NCI-H345 (cell line): ENCODE results near the gene PRKD1.
"Not testable (repeated sequence)": the region's sequence is repeated elsewhere in the genome, so short reads cannot be mapped to it uniquely, and the experiment has no call there.

Experiments used
- DNase-seq: peaks from one replicate; lab custom pipeline; 2025; lab: John Stamatoyannopoulos, UW

PRKD1 gene

DNA sequence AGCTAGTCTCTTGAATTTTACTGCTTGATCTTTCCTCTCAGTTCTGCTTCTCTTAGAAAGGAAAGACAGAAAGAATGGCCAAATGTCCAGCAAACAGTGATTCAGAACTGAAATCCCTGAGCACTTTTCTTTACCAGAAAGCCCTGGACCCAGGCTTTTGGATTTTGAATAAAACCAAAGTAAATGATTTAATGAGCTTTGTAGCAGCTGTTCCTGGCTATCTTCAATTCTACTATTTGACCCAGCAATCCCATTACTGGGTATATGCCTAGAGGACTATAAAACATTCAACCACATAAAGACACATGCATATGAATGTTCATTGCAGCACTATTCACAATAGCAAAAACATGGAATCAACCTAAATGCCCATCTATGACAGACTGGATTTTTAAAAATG is 187.2 kb downstream of the PRKD1 start:
- DNase-seq = no peak

DNA sequence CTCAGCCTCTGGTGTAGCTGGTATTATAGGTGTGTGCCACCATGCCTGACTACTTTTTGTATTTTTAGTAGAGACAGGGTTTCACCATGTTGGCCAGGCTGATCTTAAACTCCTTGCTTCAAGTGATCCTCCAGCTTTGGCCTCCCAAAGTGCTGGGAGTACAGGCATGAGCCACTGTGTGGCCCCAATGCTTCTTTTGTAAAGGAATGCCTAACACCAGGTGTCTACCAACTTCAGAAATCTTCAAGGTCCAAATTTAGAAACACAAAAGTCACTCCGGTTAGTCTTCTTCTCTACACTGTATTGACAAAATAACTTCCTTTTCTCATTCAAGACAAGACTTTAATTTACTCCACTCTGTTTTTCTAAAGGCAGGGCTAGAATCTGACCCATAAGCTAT is 188.7 kb downstream of the PRKD1 start:
- no peak for DNase-seq

DNA sequence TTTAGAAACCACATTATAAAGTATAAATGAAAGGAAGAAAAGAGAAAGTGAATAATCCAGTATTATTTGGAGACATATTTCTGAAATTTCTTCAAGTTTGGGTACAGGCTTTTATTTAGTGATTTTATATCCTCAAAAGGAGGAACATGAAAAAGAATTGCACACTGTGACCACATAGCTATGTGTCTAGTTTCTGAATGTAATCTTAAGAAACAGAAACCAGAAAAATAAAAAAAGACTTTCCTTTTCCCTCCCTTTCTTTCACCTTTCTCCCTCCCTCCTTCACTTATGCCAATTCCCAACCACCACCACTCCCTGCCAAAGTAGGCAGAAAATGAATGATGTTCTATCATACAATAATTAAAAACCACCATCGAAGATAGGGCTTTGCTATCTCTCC is 189.6 kb downstream of the PRKD1 start:
- DNase-seq = no peak

DNA sequence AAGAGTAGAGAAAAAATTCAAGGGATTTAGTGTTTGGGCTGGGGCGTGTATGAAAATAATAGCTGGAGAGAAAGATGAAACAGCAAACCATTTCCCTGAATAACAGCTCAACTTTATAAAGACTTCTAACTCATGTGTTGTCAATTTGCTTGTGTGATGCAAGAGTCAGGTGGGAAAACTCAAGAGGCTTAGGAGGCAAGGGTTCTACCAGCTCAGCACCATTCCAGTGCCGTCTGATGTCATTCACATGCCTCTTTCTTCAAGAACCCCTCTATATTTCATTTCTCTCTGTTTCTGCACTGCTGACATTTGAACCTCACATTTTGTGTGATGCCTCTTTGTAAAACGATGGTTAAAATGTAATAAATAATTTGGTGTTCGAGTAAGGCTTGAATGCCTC is 192.2 kb downstream of the PRKD1 start:
- DNase-seq = no peak

DNA sequence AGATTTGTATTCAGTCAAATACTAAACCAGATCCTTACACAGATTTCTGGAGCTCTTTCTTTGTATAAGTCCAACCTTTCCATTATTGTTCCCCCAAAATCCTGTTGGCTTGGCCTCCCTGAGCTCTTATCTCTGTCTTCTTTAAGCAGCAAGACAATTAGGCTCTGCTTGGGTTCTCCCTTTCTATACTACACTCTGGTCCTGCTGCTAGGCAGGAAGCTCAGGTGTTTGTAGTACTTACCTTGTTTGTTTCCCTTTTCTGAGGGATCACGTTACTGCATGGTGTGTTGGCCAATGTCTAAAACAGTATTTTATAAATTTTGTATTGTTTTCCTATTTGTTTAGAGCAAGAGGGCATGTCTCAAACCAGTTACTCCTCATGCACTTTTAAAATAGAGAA is 192.9 kb downstream of the PRKD1 start:
- DNase-seq = peak; percentile 32

DNA sequence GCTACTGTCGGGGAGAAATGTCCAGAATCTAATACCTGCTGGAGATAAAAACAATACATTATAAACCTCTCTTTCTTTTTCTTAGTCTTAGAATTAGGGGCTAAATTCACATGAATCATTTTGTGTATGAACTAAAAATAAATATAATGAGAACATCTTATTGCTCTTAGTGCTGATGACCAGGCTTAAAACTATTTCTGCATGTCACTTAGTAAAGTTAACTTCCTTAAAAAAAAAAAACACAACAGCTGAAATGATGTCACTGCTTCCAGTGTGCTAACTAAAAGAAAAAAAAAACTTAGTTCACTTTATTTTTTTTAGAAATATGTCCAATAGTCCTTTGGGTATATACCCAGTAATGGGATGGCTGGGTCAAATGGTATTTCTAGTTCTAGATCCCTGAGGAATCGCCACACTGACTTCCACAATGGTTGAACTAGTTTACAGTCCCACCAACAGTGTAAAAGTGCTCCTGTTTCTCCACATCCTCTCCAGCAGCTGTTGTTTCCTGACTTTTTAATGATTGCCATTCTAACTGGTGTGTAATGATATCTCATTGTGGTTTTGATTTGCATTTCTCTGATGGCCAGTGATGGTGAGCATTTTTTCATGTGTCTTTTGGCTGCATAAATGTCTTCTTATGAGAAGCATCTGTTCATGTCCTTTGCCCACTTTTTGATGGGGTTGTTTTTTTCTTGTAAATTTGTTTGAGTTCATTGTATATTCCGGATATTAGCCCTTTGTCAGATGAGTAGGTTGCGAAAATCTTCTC is 200.9 kb downstream of the PRKD1 start:
- DNase-seq = not testable (repeated sequence)

DNA sequence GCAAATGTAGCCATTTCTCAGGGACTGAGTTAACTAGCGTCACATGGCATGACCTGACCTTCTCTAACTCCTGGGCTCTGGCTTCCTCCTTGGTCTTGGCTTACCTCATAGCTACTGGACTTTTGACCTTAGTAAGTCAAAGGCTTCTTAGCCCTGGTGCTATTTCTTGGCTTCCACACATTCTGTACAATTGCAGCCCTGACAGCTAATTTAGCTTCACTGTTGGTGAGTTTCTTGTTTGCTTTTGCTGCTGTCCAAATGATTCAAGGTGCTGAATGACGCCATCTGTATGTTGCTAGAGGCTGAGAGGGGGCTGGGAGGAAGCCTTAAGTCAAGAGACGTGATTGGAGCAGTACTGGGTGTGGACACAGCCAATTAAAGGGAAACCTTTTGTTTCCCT is 202.7 kb downstream of the PRKD1 start:
- no peak for DNase-seq

DNA sequence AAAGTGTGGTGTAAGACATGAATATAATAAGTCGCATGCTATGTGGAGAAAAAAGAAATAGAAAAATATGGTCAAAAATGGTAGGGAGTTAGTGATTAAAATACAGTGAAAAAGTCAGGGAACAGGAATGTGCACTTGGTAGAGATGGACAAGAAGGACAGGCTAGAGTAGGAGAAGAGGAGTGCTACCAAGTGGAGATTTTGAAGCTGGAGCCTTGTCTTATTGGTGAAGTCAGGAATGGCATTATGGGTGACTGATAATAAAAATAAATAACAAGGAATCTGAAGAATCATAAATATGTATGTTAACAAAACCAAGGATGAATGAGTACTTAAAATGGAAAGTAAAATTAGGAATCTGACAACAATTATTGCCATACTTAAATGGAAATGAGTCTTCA is 204.8 kb downstream of the PRKD1 start:
- DNase-seq = no peak

DNA sequence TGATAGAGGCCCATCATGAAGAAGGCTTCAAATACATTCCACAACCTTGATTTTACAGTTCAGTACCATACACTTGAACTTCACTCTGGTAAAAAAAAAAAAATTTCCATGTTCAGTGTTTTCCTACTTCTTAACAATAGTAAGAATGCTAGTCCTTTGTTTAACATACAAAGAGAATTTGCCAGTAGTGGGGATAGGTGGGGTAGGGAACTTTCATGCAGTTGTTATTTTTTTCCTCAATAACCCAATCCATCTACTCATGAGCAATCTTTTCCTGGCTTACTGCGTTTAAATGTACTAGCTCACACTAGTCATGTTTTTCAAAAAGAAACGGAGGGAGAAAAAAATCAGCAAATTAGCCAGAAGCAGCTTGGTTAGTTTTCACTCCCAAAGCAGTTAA is 206.1 kb downstream of the PRKD1 start:
- DNase-seq = no peak

DNA sequence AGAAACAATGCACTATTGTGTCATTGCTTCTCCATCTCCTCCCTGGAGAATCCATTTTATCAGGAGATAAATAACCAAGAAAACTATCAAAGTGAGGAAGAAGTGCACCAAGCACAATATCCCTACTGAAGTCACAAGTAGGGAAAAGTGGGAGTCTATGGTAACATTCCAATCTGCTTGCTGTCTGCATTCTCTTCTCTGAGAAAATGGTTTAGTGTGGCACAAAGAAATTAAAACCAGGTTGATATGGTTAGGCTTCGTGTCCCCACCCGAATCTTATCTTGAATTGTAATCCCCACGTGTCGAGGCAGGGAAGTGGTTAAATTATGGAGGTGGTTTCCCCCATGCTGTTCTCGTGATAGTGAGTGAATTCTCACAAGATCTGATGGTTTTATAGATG is 209.7 kb downstream of the PRKD1 start:
- DNase-seq = no peak

DNA sequence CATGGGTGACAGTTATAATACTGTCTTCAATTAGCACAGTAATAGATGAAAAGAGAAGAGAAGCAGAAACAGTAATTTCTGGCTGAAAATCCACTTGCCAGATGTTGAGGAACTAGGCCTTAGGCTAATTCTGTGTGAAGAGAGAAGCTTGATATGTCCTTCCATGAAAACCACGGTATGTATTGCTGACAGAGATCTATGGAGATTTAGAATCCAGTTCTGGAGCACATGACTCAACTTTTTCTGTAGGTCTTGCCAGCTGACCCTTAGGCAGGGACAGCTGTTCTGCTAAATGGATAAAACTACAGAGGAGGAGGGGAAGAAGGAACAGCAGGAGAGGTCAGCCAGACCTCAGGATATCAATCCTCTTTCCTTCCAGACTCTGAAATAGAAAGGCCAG is 211.5 kb downstream of the PRKD1 start:
- no peak for DNase-seq

DNA sequence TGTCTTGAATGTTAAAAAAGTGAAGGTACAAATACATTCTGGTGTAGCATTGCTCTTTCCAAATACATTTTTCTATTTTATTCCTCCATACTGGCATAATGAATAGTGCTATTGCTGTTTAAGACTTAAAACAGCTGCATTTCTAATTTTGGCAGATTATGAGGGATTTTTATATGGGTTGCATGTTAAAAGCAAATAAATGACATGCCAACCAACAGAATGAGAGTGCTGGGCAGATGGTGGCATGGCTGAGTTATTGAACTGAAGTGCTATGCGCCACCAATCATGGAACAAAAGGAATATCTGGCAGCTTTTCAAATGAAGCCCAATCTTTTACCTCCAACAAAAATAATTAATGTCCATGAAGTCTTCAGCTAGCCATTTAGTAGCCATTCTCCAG is 215.0 kb downstream of the PRKD1 start:
- peak; percentile 35 for DNase-seq

DNA sequence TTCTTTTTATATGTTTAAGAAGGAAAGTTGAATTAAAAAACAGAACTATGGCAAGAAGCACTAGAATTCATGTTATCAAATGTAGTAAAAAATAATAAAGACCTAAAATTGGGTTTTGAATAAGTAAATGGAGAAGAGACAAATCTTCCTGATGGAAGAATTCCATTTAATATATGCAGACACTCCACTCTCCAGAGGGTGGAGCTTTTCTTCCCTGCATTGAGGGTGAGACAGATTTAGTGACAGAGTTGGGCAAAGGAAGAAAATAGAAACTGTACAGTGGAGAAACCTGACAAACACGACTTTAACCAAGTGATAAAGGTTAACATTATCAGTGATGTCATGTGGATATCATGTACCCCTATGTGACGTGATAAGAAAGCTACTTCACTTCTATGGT is 217.6 kb downstream of the PRKD1 start:
- DNase-seq = no peak

DNA sequence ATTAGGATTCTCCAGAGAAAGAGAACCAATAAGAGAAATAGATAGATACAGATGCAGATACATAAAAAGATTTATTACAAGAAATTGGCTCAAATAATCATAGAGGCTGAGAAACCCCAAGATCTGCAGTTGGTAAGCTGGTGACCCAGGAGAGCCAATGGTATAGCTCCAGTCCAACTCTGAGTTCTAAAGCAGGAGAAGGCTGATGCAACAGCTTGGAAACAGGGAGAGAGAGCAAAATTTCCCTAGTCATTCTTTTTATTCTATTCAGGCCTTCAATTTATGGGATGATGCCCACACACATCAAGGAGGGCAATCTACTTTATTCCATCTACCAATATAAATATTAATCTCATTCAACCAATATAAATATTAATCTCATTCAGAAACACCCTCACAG is 218.2 kb downstream of the PRKD1 start:
- no peak for DNase-seq

DNA sequence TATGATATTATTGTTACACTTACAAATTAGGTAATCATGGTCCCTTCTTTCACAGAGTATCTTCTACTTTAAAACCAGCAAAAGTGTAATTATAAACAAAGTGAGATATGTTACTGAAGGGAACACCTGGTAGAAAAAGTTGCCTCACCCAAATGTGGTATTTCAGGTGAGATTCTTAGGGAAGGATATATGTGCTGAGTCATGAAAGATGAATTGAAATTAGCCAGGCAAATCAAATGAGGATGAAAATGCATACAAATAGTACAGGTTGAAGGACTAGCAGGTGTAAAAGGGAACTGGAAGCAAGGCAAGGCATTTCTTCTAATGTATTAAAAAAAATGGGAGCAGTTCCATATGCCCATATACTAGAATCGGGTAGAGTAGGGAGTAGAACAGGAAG is 220.9 kb downstream of the PRKD1 start:
- DNase-seq = no peak

DNA sequence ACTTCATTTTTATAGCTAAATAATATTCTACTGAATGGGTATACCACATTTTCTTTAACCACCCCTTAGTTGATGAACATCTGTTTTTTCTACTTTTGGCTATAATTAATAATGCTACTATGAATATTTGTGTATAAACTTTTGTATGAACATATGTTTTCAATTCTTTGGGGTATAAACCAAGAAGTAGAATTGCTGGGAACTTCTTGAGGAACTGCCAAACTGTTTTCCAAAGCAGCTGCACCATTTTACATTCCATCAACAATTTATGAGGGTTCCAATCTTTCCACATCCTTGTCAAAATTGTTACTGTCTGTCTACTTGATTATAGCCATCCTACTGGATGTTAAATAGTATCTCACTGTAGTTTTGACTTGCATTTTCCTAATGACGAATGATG is 221.8 kb downstream of the PRKD1 start:
- no peak for DNase-seq

DNA sequence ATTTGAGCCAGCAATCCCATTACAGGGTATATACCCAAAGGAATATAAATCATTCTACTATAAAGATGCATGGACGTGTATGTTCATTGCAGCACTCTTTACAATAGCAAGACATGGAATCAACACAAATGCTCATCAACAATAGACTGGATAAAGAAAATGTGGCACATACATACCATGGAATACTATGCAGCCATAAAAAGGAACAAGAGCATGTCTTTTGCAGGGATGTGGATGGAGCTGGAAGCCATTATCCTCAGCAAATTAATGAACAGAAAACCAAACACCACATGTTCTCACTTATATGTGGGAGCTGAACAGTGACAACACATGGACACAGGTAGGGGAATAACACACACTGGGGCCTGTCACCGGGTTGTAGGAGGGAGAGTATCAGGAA is 238.1 kb downstream of the PRKD1 start:
- DNase-seq = not testable (repeated sequence)

DNA sequence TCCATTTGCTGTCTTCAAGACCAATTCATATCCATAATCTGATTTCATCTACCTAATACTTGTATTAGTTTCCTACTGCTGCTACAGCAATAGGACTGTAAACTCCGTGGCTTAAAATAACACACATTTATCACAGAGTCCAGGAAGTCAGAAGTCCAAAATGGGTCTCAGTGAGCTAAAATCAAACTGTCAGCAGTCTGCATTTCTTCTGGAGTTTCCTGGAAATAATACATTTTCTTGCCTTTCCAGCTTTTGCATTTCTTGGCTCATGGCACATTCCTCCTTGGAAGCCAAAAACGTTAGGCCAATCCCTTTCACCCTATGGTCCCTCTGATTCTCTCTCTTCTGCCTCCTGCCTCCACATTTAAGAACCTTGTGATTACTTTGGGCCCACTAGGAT is 239.8 kb downstream of the PRKD1 start:
- no peak for DNase-seq

DNA sequence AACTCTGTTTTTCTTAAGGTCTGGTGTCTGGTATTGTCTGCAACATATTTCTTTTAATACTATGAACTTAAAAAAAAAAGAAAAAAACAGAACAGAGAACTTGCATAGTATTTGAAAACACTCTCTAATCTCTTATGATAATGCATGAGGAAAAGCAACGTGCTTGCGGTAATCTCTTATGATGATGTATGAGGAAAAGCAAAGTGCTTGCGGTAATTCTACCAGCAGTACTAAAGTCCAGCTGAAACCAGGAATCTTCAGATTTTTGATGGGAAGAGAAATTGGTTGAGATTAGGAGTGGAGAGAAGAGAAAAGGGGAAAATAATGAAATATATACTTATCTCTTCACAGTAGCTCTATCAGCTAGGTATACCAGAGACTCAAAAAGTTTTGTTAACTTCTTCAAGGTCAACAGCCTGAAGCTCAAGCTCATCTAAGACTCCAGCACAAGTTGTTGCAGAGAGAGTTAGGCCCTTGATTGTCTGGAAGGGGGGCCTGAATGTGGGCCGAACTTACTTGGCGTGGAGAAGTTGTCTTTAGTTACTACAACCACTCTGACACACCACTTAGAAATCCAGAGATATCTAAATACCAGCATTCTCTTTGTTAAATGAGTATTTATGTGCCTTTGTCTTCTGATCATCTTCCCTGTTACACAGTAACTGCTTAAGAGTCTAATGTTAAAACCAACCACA is 240.4 kb downstream of the PRKD1 start:
- no peak for DNase-seq

DNA sequence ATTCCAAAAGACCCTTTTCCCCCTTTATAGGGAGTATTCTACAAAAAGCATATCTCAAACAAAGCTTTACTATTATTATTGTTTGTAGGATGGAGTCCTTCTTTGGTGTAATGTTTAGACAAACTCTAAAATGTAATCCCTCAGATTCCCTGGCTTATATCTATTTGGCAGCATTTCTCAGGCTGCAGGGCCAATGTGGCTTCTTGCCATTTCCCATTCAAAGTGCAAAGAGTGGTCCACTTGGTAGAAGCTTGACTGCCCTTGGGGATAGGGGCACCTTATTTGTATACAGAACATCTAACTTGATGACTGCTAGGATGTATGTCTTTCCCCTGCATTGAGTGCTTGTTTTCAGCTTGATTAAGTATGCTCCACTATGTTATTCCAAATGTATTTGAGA is 242.7 kb downstream of the PRKD1 start:
- DNase-seq = no peak

DNA sequence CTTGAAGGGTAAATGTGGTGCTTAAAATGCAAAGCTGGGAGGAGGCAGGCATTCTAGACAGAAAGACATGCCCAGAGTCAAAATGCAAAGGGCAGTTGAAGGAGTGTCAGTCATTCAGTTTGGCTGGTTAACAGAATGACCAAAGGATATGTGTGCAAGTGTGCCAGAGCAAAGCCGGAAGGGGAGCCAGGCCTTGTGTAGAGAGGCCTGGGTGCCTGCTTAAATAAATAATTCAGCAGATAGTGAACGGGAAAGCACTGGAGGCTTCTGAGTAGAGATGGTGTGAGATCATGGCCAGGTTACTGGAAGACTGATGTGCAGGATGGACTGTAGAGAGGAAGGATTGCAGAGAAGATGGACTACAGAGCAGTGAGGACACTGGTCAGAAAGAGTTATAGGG is 244.9 kb downstream of the PRKD1 start:
- no peak for DNase-seq

DNA sequence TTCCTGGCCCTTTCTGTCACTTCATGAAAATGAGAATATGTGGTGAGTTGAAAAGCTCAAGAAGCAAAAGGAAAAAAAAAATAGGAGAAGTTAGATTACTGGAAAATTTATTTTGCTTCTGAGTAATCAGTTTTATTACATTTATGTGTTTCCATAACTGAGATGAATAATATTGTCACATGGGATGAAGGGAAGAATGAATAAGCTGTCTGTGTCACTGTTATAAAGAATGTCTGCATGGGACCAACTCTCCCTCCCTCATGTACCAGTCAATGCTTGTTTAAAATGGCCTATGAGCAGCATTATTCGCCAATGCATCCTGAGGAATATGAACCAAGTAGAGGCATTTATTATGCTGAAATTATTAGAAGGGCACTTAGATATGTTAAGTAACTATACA is 246.3 kb downstream of the PRKD1 start:
- DNase-seq = no peak

DNA sequence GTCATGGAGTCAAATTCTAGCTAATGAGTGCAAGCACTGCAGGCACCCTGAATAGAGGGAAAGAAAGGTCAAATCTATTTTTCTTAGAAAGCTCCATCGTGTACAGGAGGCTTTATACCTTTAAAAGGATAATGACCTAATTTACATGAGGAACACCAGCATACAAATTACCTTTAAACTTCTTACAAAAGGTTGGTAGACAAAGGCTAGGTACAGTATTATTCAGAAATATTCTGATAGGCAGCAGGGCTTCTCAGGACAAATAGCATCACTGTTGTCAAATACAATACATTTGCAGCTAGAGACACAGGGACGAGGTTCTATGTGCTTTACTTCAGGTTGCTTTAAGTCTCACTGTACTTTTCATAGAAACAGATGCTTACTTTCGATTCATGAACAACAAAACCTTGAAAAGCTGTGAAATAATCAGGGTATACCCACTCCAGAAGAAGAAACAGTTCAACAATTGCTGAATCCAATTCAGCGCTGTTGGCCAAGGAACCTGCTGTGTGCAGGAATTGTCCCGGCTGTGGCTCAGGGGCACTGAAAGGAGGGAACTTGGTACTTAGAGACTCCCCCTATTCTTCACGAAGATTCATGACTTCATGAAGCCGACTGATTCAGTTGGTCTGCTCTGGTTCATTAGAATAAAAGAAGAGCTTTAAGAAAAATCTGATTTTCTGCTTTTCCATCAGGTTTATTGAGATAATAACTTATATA is 252.9 kb downstream of the PRKD1 start:
- DNase-seq = no peak
